K562 (cell line): ENCODE data around the gene SH3TC2. TPM values are rescaled to one million over a fixed set of nuclear protein-coding genes. Genes with fewer than 3 reads are reported as not detected.

Source experiments
- ATAC-seq: fragments of 200-7000 bp; cut with Tn5 transposase; 3 replicates; pipeline ENCODE4 v1.9.1; 2020; ENCODE audit warnings: moderate library complexity
- BruUV-seq: library from RNA; stranded (reverse); fragments of 400-500 nt; replicated peaks from 2 replicates; lab custom pipeline; 2021; lab: Mats Ljungman, UMichigan
- CTCF ChIA-PET: fragments of 300-600 bp; formaldehyde crosslinking; extraction: SDS; loops from one replicate; lab custom pipeline; 2021; ENCODE audit warnings: low intra/inter-chr PET ratio; lab: Yijun Ruan, JAX
- POLR2A ChIA-PET: fragments of 300-600, 350-650 bp; sonication (Branson Sonifier 250); formaldehyde crosslinking; extraction: SDS; loops from one replicate; lab custom pipeline; 2021; ENCODE audit warnings: antibody characterized with exemption, inconsistent platforms; lab: Yijun Ruan, JAX
- DNase-seq, 4 experiments: peaks; one replicate each; pipeline versions ENCODE4 v3.0.0 to v3.0.0-alpha.2; 2011 to 2018; ENCODE audit warnings: low spot score in 3 of 4, mixed read lengths in 3 of 4; ENCODE audit errors: extremely low read depth in 1 of 4
- FAIRE-seq: peaks from 2 replicates; lab custom pipeline; 2011; peaks lifted over from hg19 to GRCh38; lab: Jason Lieb, UNC
- H2AFZ ChIP-seq: 2 replicates; pipeline ENCODE4 v1.6.0; 2011; ENCODE audit warnings: low read depth, low read length, control low read depth, inconsistent platforms
- H3K27ac ChIP-seq: fragments of 200-600 bp; 3 replicates; pipeline ENCODE4 v1.8.0; 2011; ENCODE audit warnings: low read depth, mild to moderate bottlenecking, control low read depth, inconsistent platforms, low read length, moderate library complexity, mixed read lengths; ENCODE audit errors: extremely low read depth
- H3K27me3 ChIP-seq, 2 experiments: fragments of 300-600 bp in 1 of 2; 2 replicates in 1 of 2; 3 replicates in 1 of 2; pipeline versions ENCODE4 v1.6.0 to v1.8.0; 2011; ENCODE audit warnings: inconsistent platforms in 2 of 2, low read length in 2 of 2, mild to moderate bottlenecking in 1 of 2, mixed read lengths in 1 of 2, moderate library complexity in 1 of 2; ENCODE audit not compliant: control insufficient read depth in 2 of 2, insufficient read depth in 2 of 2
- H3K36me3 ChIP-seq: fragments of 300-600 bp; 3 replicates; pipeline ENCODE4 v1.8.0; 2011; ENCODE audit warnings: mild to moderate bottlenecking, low read length, inconsistent platforms; ENCODE audit not compliant: control insufficient read depth, insufficient read depth
- H3K4me1 ChIP-seq, 2 experiments: fragments of 200-600 bp in 1 of 2; replicated peaks in 1 of 2; 2 replicates in 1 of 2; 3 replicates in 1 of 2; pipeline versions ENCODE4 v1.5.1 to v1.8.0; 2011; ENCODE audit warnings: inconsistent platforms in 2 of 2, low read length in 2 of 2, mild to moderate bottlenecking in 1 of 2, mixed read lengths in 1 of 2, moderate library complexity in 1 of 2; ENCODE audit not compliant: control insufficient read depth in 2 of 2, insufficient read depth in 2 of 2
- H3K4me2 ChIP-seq: 2 replicates; pipeline ENCODE4 v1.6.1; 2011; ENCODE audit warnings: low read length, control low read depth, inconsistent platforms, mixed read lengths; ENCODE audit not compliant: insufficient read depth
- H3K4me3 ChIP-seq: fragments of 200-600 bp; sonication (generic), shearing (Covaris generic); 2 replicates; pipeline ENCODE4 v1.5.1; 2016; ENCODE audit warnings: control low read depth, inconsistent platforms
- H3K79me2 ChIP-seq: fragments of 200-600 bp; 3 replicates; pipeline ENCODE4 v1.8.0; 2011; ENCODE audit warnings: low read length, inconsistent platforms; ENCODE audit not compliant: control insufficient read depth, insufficient read depth
- H3K9ac ChIP-seq, 2 experiments: 2 replicates each; pipeline versions ENCODE4 v1.6.0 to v1.6.1; 2011; ENCODE audit warnings: low read depth in 2 of 2, low read length in 2 of 2, control low read depth in 1 of 2, inconsistent platforms in 1 of 2, mild to moderate bottlenecking in 1 of 2, mixed read lengths in 1 of 2; ENCODE audit not compliant: insufficient read depth in 1 of 2
- H3K9me1 ChIP-seq: one replicate; pipeline ENCODE4 v1.6.0; 2011; ENCODE audit warnings: inconsistent platforms, mild to moderate bottlenecking, low read length, moderate library complexity; ENCODE audit not compliant: control insufficient read depth, insufficient read depth
- H3K9me3 ChIP-seq: replicated peaks from 2 replicates; pipeline ENCODE4 v1.5.1; 2011; ENCODE audit warnings: low read depth, low read length, inconsistent platforms; ENCODE audit not compliant: control insufficient read depth, insufficient read depth
- H4K20me1 ChIP-seq: replicated peaks from 2 replicates; pipeline ENCODE4 v1.6.1; 2011; ENCODE audit warnings: low read length, inconsistent platforms, mixed read lengths; ENCODE audit not compliant: control insufficient read depth, insufficient read depth
- NONO ChIP-seq, 2 experiments: fragments of 200-400 bp in 1 of 2; fragments of 450-650 bp in 1 of 2; formaldehyde crosslinking in 1 of 2; IDR thresholded peaks; 2 replicates each; pipeline ENCODE4 v1.6.1; 2017; ENCODE audit warnings: low read depth in 2 of 2, mild to moderate bottlenecking in 2 of 2, moderate library complexity in 2 of 2, low read length in 1 of 2
- RAD51 ChIP-seq: fragments of 450-650 bp; IDR thresholded peaks from 2 replicates; pipeline ENCODE4 v1.7.1; 2016; ENCODE audit warnings: low read depth, mild to moderate bottlenecking, borderline replicate concordance
- SPI1 ChIP-seq: IDR thresholded peaks from 2 replicates; pipeline ENCODE4 v1.6.1; 2011; ENCODE audit warnings: low read depth, low read length, control low read depth, borderline replicate concordance
- TFE3 ChIP-seq: fragments of 450-650 bp; formaldehyde crosslinking; IDR thresholded peaks from 2 replicates; pipeline ENCODE4 v1.4.0; 2020; ENCODE audit warnings: mild to moderate bottlenecking, mixed read lengths
- USF2 ChIP-seq: sonication (generic); formaldehyde crosslinking; IDR thresholded peaks from 2 replicates; pipeline ENCODE4 v1.5.0; 2020; ENCODE audit warnings: missing genetic modification reagents
- in situ Hi-C: fragments of 300-500 bp; cut with MboI; formaldehyde crosslinking; loops from 4 replicates; pipeline ENCODE4 v1.15.0; 2018; ENCODE audit warnings: inconsistent platforms, mixed read lengths
- intact Hi-C: fragments of 100-400 bp; cut with micrococcal nuclease; formaldehyde crosslinking; loops from 2 replicates; pipeline ENCODE4 v1.14.2; 2022
- polyA plus RNA-seq, 8 experiments: library from polyadenylated mRNA; depleted of rRNA in 4 of 8; stranded (reverse) in 5 of 8; unstranded in 3 of 8; fragments of >200 nt; fragmentation: Nextera tagmentation in 2 of 8; fragmentation: Illumina TruSeq in 1 of 8; extraction: Ambion mirVana in 2 of 8; extraction: Trizol in 1 of 8; gene quantifications; 2 replicates each; pipeline versions ENCODE4 v1.2.1 to v1.2.3, GENCODE V29; 2011 to 2014; ENCODE audit warnings: inconsistent platforms in 1 of 8, missing spikeins in 1 of 8
- total RNA-seq, 7 experiments: library from RNA; depleted of rRNA in 6 of 7; stranded (reverse); fragments of >200 nt in 6 of 7; fragmentation: Illumina TruSeq in 2 of 7; extraction: Trizol in 2 of 7; gene quantifications; 2 replicates each; pipeline versions ENCODE4 v1.2.1 to v1.2.3, GENCODE V29; 2011 to 2021; ENCODE audit warnings: low replicate concordance in 1 of 7

The SH3TC2 gene
- total and polyA plus RNA-seq, 9 of the 15 experiments (the other 6 are each of a cell fraction or from before 2014, with no cell fraction given): 0.03 to 0.80 (median 0.55) TPM; not detected in 1

GRCh38 chr5:148963664-148964063, 99.2 kb downstream of the SH3TC2 start:
- CTCF ChIA-PET: no interaction called here
- Histone ChIP-seq H3K27me3 (peaks cover 3 to 6% of the 10 kb centered on the region in 2 experiments; a peak in 4 of 5 replicates), H3K9ac (no peak overlapping the region)

More at GRCh38 chr5:148963664-148964063, 99.2 kb downstream of the SH3TC2 start:
- no TSS peak for BruUV-seq
- POLR2A ChIA-PET: no interaction called here
- no peak for ATAC-seq
- Histone ChIP-seq H2AFZ (no peak overlapping the region), H4K20me1 (no peaks in the 10 kb centered on the region), H3K4me1 (no peaks in the 10 kb centered on the region), H3K79me2 (no peaks in the 10 kb centered on the region), H3K9me1 (no peaks in the 10 kb centered on the region), H3K4me2 (no peak overlapping the region), H3K4me3 (no peak overlapping the region), H3K27ac (no peak overlapping the region), H3K36me3 (no peaks in the 10 kb centered on the region), H3K9me3 (no peaks in the 10 kb centered on the region)
- TF ChIP-seq TFE3 (CRISPR knock-in tag) (peak; percentile 88), SPI1 (peak; percentile 24; the same call in 1 of the 2 replicates), NONO (IDR thresholded peaks at IDR 0.05; ENCODE audit: low read depth in 2 of 2, low read length in 1 of 2) (no peak), USF2 (CRISPR knock-in tag) (peak; percentile 43; the same call in 1 of the 2 replicates), RAD51 (peak; percentile 55; the same call in 1 of the 2 replicates)
- intact Hi-C loops: no loop called here
- no peak for DNase-seq
- no peak for FAIRE-seq
- in situ Hi-C loops: loop anchor here (10.0 kb wide), 1 partner anchor 229 kb away; no protein-coding TSS in a partner anchor
